ENCODE data around the gene CPNE7. TPM values are rescaled to one million over a fixed set of nuclear protein-coding genes. Genes with fewer than 3 reads are reported as not detected.
A peak's percentile ranks its signal among the peaks of the same experiment; 100 is the strongest.

The CPNE7 gene
- total RNA-seq, 3 donors from 2014 or later (not counting 1 experiment from before 2014, with no cell fraction given), result 1.1 to 1.8 (median 1.2) TPM

- Histone ChIP-seq H3K27me3 (ENCODE audit: control insufficient read depth, insufficient read depth, low read length) (no peaks in the 10 kb centered on the region), H3K36me3 (ENCODE audit: control insufficient read depth, insufficient read depth, low read length) (no peaks in the 10 kb centered on the region), H3K27ac (ENCODE audit: low read length) (no peak overlapping the region), H3K9me3 (ENCODE audit: control insufficient read depth, insufficient read depth, low read length) (peaks cover 13% of the 10 kb centered on the region), H3K4me3 (ENCODE audit: low read length) (no peak overlapping the region), H3K4me1 (ENCODE audit: control insufficient read depth, insufficient read depth, low read length) (peaks cover 22% of the 10 kb centered on the region)
- H3K4me3 Mint-ChIP-seq, result no peak overlapping the region
- H3K4me1 Mint-ChIP-seq, result peaks cover 12 to 14% of the 10 kb centered on the region in 2 donors
- peaks cover 2 to 3% of the 10 kb centered on the region in 2 donors for H3K9me3 Mint-ChIP-seq
- intact Hi-C loops (cut with micrococcal nuclease), result no loop called here
- 90% methylated on average over 13 of the region's 13 CpGs for WGBS (ENCODE audit: insufficient coverage)
- no peak for ATAC-seq
- no peaks in the 10 kb centered on the region for H3K36me3 Mint-ChIP-seq
- H3K27ac Mint-ChIP-seq, result no peak overlapping the region
- no peak for DNase-seq
- peaks cover 0 to 7% of the 10 kb centered on the region in 2 donors for H3K27me3 Mint-ChIP-seq (ENCODE audit: low read depth in 2 of 2)
- TF ChIP-seq CTCF (IDR thresholded peaks at IDR 0.05), result no peak
Measured at GRCh38 chr16:89615176-89615575, 39.6 kb downstream of the CPNE7 start.

- Histone ChIP-seq H3K9me3 (ENCODE audit: control insufficient read depth, insufficient read depth, low read length) (peaks cover 13% of the 10 kb centered on the region), H3K4me3 (ENCODE audit: low read length) (no peak overlapping the region), H3K36me3 (ENCODE audit: control insufficient read depth, insufficient read depth, low read length) (no peaks in the 10 kb centered on the region), H3K27ac (ENCODE audit: low read length) (no peak overlapping the region), H3K4me1 (ENCODE audit: control insufficient read depth, insufficient read depth, low read length) (peaks cover 22% of the 10 kb centered on the region), H3K27me3 (ENCODE audit: control insufficient read depth, insufficient read depth, low read length) (no peaks in the 10 kb centered on the region)
- WGBS (ENCODE audit: insufficient coverage), result 56% methylated on average over 16 of the region's 17 CpGs
- peak; percentile 41 to 59 for DNase-seq
- peak in 1 of 3 donors; percentile 25 for ATAC-seq
- intact Hi-C loops (cut with micrococcal nuclease), result no loop called here
- peaks cover 2 to 3% of the 10 kb centered on the region in 2 donors for H3K9me3 Mint-ChIP-seq
- H3K36me3 Mint-ChIP-seq, result no peaks in the 10 kb centered on the region
- no peak overlapping the region for H3K27ac Mint-ChIP-seq
- peaks cover 0 to 4% of the 10 kb centered on the region in 2 donors for H3K27me3 Mint-ChIP-seq (ENCODE audit: low read depth in 2 of 2)
- no peak overlapping the region for H3K4me3 Mint-ChIP-seq
- peak; percentile 58 for TF ChIP-seq CTCF (IDR thresholded peaks at IDR 0.05)
- peaks cover 12 to 14% of the 10 kb centered on the region in 2 donors for H3K4me1 Mint-ChIP-seq
Measured at GRCh38 chr16:89615596-89616090, 40.1 kb downstream of the CPNE7 start.

- peaks cover 0 to 4% of the 10 kb centered on the region in 2 donors for H3K27me3 Mint-ChIP-seq (ENCODE audit: low read depth in 2 of 2)
- TF ChIP-seq CTCF (IDR thresholded peaks at IDR 0.05), result no peak
- no peaks in the 10 kb centered on the region for H3K27me3 ChIP-seq (ENCODE audit: control insufficient read depth, insufficient read depth, low read length)
- no peak overlapping the region for H3K4me3 ChIP-seq (ENCODE audit: low read length)
- H3K27ac Mint-ChIP-seq, result peak overlapping the region; percentile 91
- H3K9me3 Mint-ChIP-seq, result peaks cover 2 to 3% of the 10 kb centered on the region in 2 donors
- H3K27ac ChIP-seq (ENCODE audit: low read length), result peak overlapping the region; percentile 61
- H3K4me1 Mint-ChIP-seq, result peaks cover 12 to 14% of the 10 kb centered on the region in 2 donors
- H3K36me3 ChIP-seq (ENCODE audit: control insufficient read depth, insufficient read depth, low read length), result no peaks in the 10 kb centered on the region
- H3K4me3 Mint-ChIP-seq, result no peak overlapping the region
- ATAC-seq (peak in 2 of 3 donors; percentile 29 to 44), DNase-seq (peak in 1 of 2 donors; percentile 51)
- WGBS (ENCODE audit: insufficient coverage), result 41% methylated on average over 20 of the region's 20 CpGs
- H3K9me3 ChIP-seq (ENCODE audit: control insufficient read depth, insufficient read depth, low read length), result peaks cover 13% of the 10 kb centered on the region
- intact Hi-C loops (cut with micrococcal nuclease), result no loop called here
- H3K4me1 ChIP-seq (ENCODE audit: control insufficient read depth, insufficient read depth, low read length), result peaks cover 22% of the 10 kb centered on the region
- H3K36me3 Mint-ChIP-seq, result no peaks in the 10 kb centered on the region
Measured at GRCh38 chr16:89616623-89617022, 41.1 kb downstream of the CPNE7 start.

GRCh38 chr16:89617036-89617435 is 41.5 kb downstream of the CPNE7 start:
- H3K36me3 Mint-ChIP-seq, result no peaks in the 10 kb centered on the region
- Histone ChIP-seq H3K27me3 (ENCODE audit: control insufficient read depth, insufficient read depth, low read length) (no peaks in the 10 kb centered on the region), H3K36me3 (ENCODE audit: control insufficient read depth, insufficient read depth, low read length) (no peaks in the 10 kb centered on the region), H3K4me1 (ENCODE audit: control insufficient read depth, insufficient read depth, low read length) (peaks cover 22% of the 10 kb centered on the region), H3K4me3 (ENCODE audit: low read length) (no peak overlapping the region), H3K27ac (ENCODE audit: low read length) (peak overlapping the region; percentile 61), H3K9me3 (ENCODE audit: control insufficient read depth, insufficient read depth, low read length) (peaks cover 13% of the 10 kb centered on the region)
- DNase-seq (peak in 1 of 2 donors; percentile 40), ATAC-seq (peak in 1 of 3 donors; percentile 22)
- H3K9me3 Mint-ChIP-seq, result peaks cover 2 to 3% of the 10 kb centered on the region in 2 donors
- peaks cover 12 to 14% of the 10 kb centered on the region in 2 donors for H3K4me1 Mint-ChIP-seq
- WGBS (ENCODE audit: insufficient coverage), result 75% methylated on average over 6 of the region's 6 CpGs
- intact Hi-C loops (cut with micrococcal nuclease), result no loop called here
- no peak overlapping the region for H3K4me3 Mint-ChIP-seq
- peak overlapping the region; percentile 91 for H3K27ac Mint-ChIP-seq
- no peak for TF ChIP-seq CTCF (IDR thresholded peaks at IDR 0.05)
- H3K27me3 Mint-ChIP-seq (ENCODE audit: low read depth in 2 of 2), result peaks cover 0 to 4% of the 10 kb centered on the region in 2 donors

Data from natural killer cell (primary cell).